HCT116 (cell line): Measurements from ENCODE around the gene MCTP2. TPM values are rescaled to one million over a fixed set of nuclear protein-coding genes. Genes with fewer than 3 reads are reported as not detected.

Experiments used
- ATAC-seq: fragments of 200-7000 bp; cut with Tn5 transposase; 2 replicates; pipeline ENCODE4 v1.9.1; 2020; ENCODE audit warnings: mild to moderate bottlenecking, moderate library complexity
- BruUV-seq: library from RNA; stranded (reverse); fragments of 400-500 nt; replicated peaks from 2 replicates; lab custom pipeline; 2021; lab: Mats Ljungman, UMichigan
- CTCF ChIA-PET: fragments of 300-600 bp; sonication (Branson Sonifier 250); formaldehyde crosslinking; loops from one replicate; lab custom pipeline; 2021; ENCODE audit warnings: antibody characterized with exemption; lab: Charles Lee
- POLR2A ChIA-PET: fragments of 300-600, 350-600 bp; sonication (Branson Sonifier 250); formaldehyde crosslinking; loops from one replicate; lab custom pipeline; 2021; ENCODE audit warnings: antibody characterized with exemption; lab: Charles Lee
- RAD21 ChIA-PET, 2 experiments: fragments of 300-600 bp; sonication (Branson Sonifier 250); formaldehyde crosslinking; loops; one replicate each; lab custom pipeline; 2023; ENCODE audit warnings: low total read pairs in 2 of 2; ENCODE audit not compliant: uncharacterized antibody in 2 of 2, unreplicated experiment in 2 of 2, low non-redundant PET in 1 of 2; lab: Charles Lee
- DNase-seq: peaks from one replicate; pipeline ENCODE4 v3.0.0-alpha.2; 2010; ENCODE audit warnings: low read depth, low spot score
- H2AFZ ChIP-seq: fragments of 200-600 bp; shearing (Covaris generic), sonication (generic); 2 replicates; pipeline ENCODE4 v1.6.1; 2017; ENCODE audit warnings: low read depth, mixed run types, mixed read lengths, antibody characterized with exemption, low read length; ENCODE audit not compliant: poor library complexity, severe bottlenecking
- H3K27ac ChIP-seq: 2 replicates; pipeline ENCODE4 v1.5.1; 2012; ENCODE audit warnings: low read depth, low read length
- H3K27me3 ChIP-seq: fragments of 200-600 bp; sonication (generic); 2 replicates; pipeline ENCODE4 v1.6.1; 2016; ENCODE audit warnings: mixed run types, low read length, mixed read lengths; ENCODE audit not compliant: insufficient read depth
- H3K36me3 ChIP-seq, 2 experiments: fragments of 200-500 bp in 1 of 2; fragments of 200-600 bp in 1 of 2; sonication (Bioruptor generic) in 1 of 2; sonication (generic) in 1 of 2; 2 replicates each; pipeline versions ENCODE4 v1.5.1 to v1.6.1; 2014 to 2016; ENCODE audit warnings: low read length in 2 of 2, inconsistent platforms in 1 of 2, mixed read lengths in 1 of 2, mixed run types in 1 of 2; ENCODE audit not compliant: insufficient read depth in 2 of 2, control insufficient read depth in 1 of 2
- H3K4me1 ChIP-seq, 2 experiments: fragments of 200-600 bp in 1 of 2; sonication (generic) in 1 of 2; 2 replicates each; pipeline versions ENCODE4 v1.5.1 to v1.6.1; 2012 to 2017; ENCODE audit warnings: low read length in 2 of 2, inconsistent platforms in 1 of 2, mild to moderate bottlenecking in 1 of 2, mixed read lengths in 1 of 2, mixed run types in 1 of 2, moderate library complexity in 1 of 2; ENCODE audit not compliant: insufficient read depth in 2 of 2, control insufficient read depth in 1 of 2
- H3K4me2 ChIP-seq: fragments of 200-600 bp; sonication (generic); 2 replicates; pipeline ENCODE4 v1.6.1; 2017; ENCODE audit warnings: mixed run types, low read length, mixed read lengths
- H3K4me3 ChIP-seq, 2 experiments: fragments of 200-600 bp in 1 of 2; sonication (generic) in 1 of 2; replicated peaks in 1 of 2; 2 replicates each; pipeline ENCODE4 v1.5.1; 2011 to 2016; ENCODE audit warnings: low read length in 2 of 2, control low read depth in 1 of 2, low read depth in 1 of 2, mild to moderate bottlenecking in 1 of 2, mixed read lengths in 1 of 2, mixed run types in 1 of 2
- H3K79me2 ChIP-seq: fragments of 200-600 bp; sonication (generic); 2 replicates; pipeline ENCODE4 v1.6.1; 2017; ENCODE audit warnings: mild to moderate bottlenecking, mixed run types, low read length, moderate library complexity, mixed read lengths; ENCODE audit not compliant: insufficient read depth
- H3K9ac ChIP-seq: fragments of 200-600 bp; sonication (generic); 2 replicates; pipeline ENCODE4 v1.6.1; 2016; ENCODE audit warnings: low read length, mixed read lengths
- H3K9me2 ChIP-seq: fragments of 200-600 bp; sonication (generic), shearing (Covaris generic); 2 replicates; pipeline ENCODE4 v1.6.1; 2017; ENCODE audit warnings: mixed run types, mild to moderate bottlenecking, moderate library complexity; ENCODE audit not compliant: insufficient read depth
- H3K9me3 ChIP-seq, 2 experiments: fragments of 200-500 bp in 1 of 2; fragments of 200-600 bp in 1 of 2; sonication (Bioruptor generic) in 1 of 2; sonication (generic) in 1 of 2; 2 replicates each; pipeline ENCODE4 v1.6.1; 2014 to 2017; ENCODE audit warnings: low read length in 2 of 2, mixed read lengths in 2 of 2, inconsistent platforms in 1 of 2, low read depth in 1 of 2, mild to moderate bottlenecking in 1 of 2, mixed run types in 1 of 2, moderate library complexity in 1 of 2; ENCODE audit not compliant: control insufficient read depth in 1 of 2, insufficient read depth in 1 of 2
- H4K20me1 ChIP-seq: fragments of 200-600 bp; sonication (generic), shearing (Covaris generic); 2 replicates; pipeline ENCODE4 v1.6.1; 2017; ENCODE audit warnings: mixed run types, mild to moderate bottlenecking, moderate library complexity; ENCODE audit not compliant: insufficient read depth
- CBX3 ChIP-seq: IDR thresholded peaks from 2 replicates; pipeline ENCODE4 v1.6.1; 2012; ENCODE audit warnings: low read depth
- CEBPB ChIP-seq: IDR thresholded peaks from 2 replicates; pipeline ENCODE4 v1.6.1; 2012; ENCODE audit warnings: low read depth
- EGR1 ChIP-seq: IDR thresholded peaks from 2 replicates; pipeline ENCODE4 v1.6.1; 2012; ENCODE audit warnings: low read depth
- ELF1 ChIP-seq: IDR thresholded peaks from 2 replicates; pipeline ENCODE4 v1.6.1; 2012; ENCODE audit warnings: low read depth, borderline replicate concordance
- EZH2 ChIP-seq: fragments of 200-600 bp; sonication (generic); IDR thresholded peaks from 2 replicates; pipeline ENCODE4 v1.6.1; 2017; ENCODE audit warnings: antibody characterized with exemption, mixed run types
- FOSL1 ChIP-seq: IDR thresholded peaks from 2 replicates; pipeline ENCODE4 v1.6.1; 2012; ENCODE audit warnings: low read depth
- JUND ChIP-seq: IDR thresholded peaks from 2 replicates; pipeline ENCODE4 v1.6.1; 2012
- POLR2AphosphoS5 ChIP-seq: IDR thresholded peaks from 2 replicates; pipeline ENCODE4 v1.6.1; 2011; ENCODE audit warnings: mild to moderate bottlenecking, low read depth, low read length, moderate library complexity
- RAD21 ChIP-seq: IDR thresholded peaks from 2 replicates; pipeline ENCODE4 v1.6.1; 2012; ENCODE audit warnings: low read depth, mild to moderate bottlenecking
- SIN3A ChIP-seq: IDR thresholded peaks from 2 replicates; pipeline ENCODE4 v1.6.1; 2012; ENCODE audit warnings: low read depth
- SP1 ChIP-seq: IDR thresholded peaks from 2 replicates; pipeline ENCODE4 v1.6.1; 2012; ENCODE audit warnings: low read depth
- SRF ChIP-seq: IDR thresholded peaks from 2 replicates; pipeline ENCODE4 v1.6.1; 2012; ENCODE audit warnings: low read depth
- TCF7L2 ChIP-seq: IDR thresholded peaks from 2 replicates; pipeline ENCODE4 v1.7.0; 2011; ENCODE audit warnings: borderline replicate concordance, inconsistent platforms; ENCODE audit not compliant: insufficient read depth, insufficient read length; ENCODE audit errors: extremely low read depth
- YY1 ChIP-seq: IDR thresholded peaks from 2 replicates; pipeline ENCODE4 v1.6.1; 2011; ENCODE audit warnings: low read length, low read depth, moderate library complexity, mild to moderate bottlenecking; ENCODE audit not compliant: insufficient replicate concordance; ENCODE audit errors: extremely low read depth
- ZFX ChIP-seq: fragments of 450-650 bp; IDR thresholded peaks from 2 replicates; pipeline ENCODE4 v1.6.1; 2017
- ZNF274 ChIP-seq: fragments of 200-500 bp; sonication (Bioruptor generic); IDR thresholded peaks from 2 replicates; pipeline ENCODE4 v1.6.1; 2014; ENCODE audit warnings: mild to moderate bottlenecking, low read depth, low read length, inconsistent platforms
- intact Hi-C: fragments of 100-400 bp; cut with micrococcal nuclease; formaldehyde crosslinking; loops from 2 replicates; pipeline ENCODE4 v1.10.0; 2022
- total RNA-seq: library from RNA; stranded (reverse); gene quantifications from one replicate; pipeline ENCODE4 v1.2.1, GENCODE V29; 2021; ENCODE audit not compliant: unreplicated experiment
- TF ChIP-seq, protein P1 (sequence below): IDR thresholded peaks from 2 replicates; pipeline ENCODE4 v1.6.1; 2012
- TF ChIP-seq, protein P2 (sequence below): IDR thresholded peaks from 2 replicates; pipeline ENCODE4 v1.6.1; 2012

MCTP2 gene
- total RNA-seq, 1 experiment from 2014 or later: 12.9 TPM

DNA sequence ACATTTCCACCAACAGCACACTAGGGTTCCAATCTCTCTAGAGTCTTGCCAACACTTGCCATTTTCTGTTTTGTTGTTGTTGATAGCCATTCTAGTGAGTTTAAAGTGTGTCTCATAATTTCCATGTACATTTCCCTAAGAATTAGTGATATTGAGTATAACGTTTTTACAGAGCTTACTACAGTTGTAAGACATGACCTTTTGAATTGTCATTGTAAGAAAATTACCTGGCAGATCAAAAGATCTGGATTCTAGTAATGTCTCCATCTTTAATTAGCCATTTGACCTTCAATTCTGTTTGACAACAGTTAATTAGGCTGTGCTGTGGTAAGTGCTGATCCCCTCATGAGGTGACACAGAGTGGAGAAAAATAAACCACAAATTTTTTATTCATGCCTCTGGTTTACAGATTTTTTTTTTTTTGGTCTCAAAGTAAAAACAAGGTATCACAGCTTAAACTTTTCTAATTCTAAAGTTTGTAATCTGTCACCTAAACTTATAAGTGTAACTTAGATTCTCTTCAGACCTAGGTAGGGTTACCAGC is 20.9 kb downstream of the MCTP2 start:
- CTCF ChIA-PET: no interaction called here
- no peaks in the 10 kb centered on the region for H4K20me1 ChIP-seq
- no peak overlapping the region for H3K4me2 ChIP-seq
- no peaks in the 10 kb centered on the region for H3K36me3 ChIP-seq
- RAD21 ChIA-PET: no interaction called here
- H3K9ac ChIP-seq: no peak overlapping the region
- no peak overlapping the region for H3K4me3 ChIP-seq
- H3K9me3 ChIP-seq: no peaks in the 10 kb centered on the region
- no peaks in the 10 kb centered on the region for H3K9me2 ChIP-seq
- intact Hi-C loops: no loop called here
- no peaks in the 10 kb centered on the region for H3K79me2 ChIP-seq
- BruUV-seq: no TSS peak
- ATAC-seq (no peak), DNase-seq (no peak)
- H2AFZ ChIP-seq: no peak overlapping the region
- POLR2A ChIA-PET: no interaction called here
- H3K27me3 ChIP-seq: no peaks in the 10 kb centered on the region
- H3K4me1 ChIP-seq: no peaks in the 10 kb centered on the region
- H3K27ac ChIP-seq: no peak overlapping the region
- TF ChIP-seq EZH2: no peak
- no peak for TF ChIP-seq POLR2AphosphoS5
- TF ChIP-seq, protein P1, sequence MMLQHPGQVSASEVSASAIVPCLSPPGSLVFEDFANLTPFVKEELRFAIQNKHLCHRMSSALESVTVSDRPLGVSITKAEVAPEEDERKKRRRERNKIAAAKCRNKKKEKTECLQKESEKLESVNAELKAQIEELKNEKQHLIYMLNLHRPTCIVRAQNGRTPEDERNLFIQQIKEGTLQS: no peak
- no peak for TF ChIP-seq ZNF274
- no peak for TF ChIP-seq TCF7L2
- TF ChIP-seq, protein P2, sequence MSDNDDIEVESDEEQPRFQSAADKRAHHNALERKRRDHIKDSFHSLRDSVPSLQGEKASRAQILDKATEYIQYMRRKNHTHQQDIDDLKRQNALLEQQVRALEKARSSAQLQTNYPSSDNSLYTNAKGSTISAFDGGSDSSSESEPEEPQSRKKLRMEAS: no peak

DNA sequence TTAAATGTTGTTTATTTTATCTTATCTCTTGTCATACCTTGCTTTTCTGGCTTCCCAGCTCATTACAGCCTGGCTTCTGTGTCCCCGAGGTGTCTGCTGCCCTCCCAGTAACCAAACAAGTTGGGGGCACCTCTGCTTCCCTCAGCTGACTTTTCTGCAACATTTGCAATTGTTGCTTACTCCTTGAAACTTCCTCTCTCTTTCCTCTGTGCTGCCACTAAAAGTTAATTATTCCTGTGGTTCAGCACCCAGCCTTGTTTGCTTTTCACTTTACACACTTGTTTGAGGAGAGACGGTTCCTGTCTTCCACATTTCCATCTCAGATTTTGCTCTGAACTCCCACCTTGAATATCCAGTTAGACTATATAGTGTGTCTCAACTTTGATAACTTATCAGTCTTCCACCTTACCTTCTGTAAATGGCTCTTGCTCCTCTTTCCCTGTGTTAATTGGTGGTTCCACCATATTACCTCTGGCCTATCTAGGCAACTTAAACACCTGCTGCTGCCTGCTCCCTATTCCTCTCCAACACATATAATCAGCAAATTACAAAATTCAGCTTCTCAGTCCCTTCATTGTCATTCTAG is 21.6 kb downstream of the MCTP2 start:
- DNase-seq: no peak
- H3K36me3 ChIP-seq: no peaks in the 10 kb centered on the region
- no peaks in the 10 kb centered on the region for H3K27me3 ChIP-seq
- CTCF ChIA-PET: no interaction called here
- RAD21 ChIA-PET: no interaction called here
- H3K9ac ChIP-seq: no peak overlapping the region
- no peaks in the 10 kb centered on the region for H3K79me2 ChIP-seq
- ATAC-seq: no peak
- H3K9me2 ChIP-seq: no peaks in the 10 kb centered on the region
- H3K4me1 ChIP-seq: no peaks in the 10 kb centered on the region
- no peak overlapping the region for H3K27ac ChIP-seq
- H3K4me3 ChIP-seq: no peak overlapping the region
- POLR2A ChIA-PET: no interaction called here
- H3K9me3 ChIP-seq: no peaks in the 10 kb centered on the region
- no TSS peak for BruUV-seq
- no peaks in the 10 kb centered on the region for H4K20me1 ChIP-seq
- intact Hi-C loops: no loop called here
- H3K4me2 ChIP-seq: no peak overlapping the region
- H2AFZ ChIP-seq: no peak overlapping the region
- no peak for TF ChIP-seq EGR1
- no peak for TF ChIP-seq SP1
- TF ChIP-seq CEBPB: no peak
- TF ChIP-seq TCF7L2: no peak
- TF ChIP-seq, protein P2: no peak
- no peak for TF ChIP-seq JUND
- TF ChIP-seq FOSL1: no peak
- TF ChIP-seq POLR2AphosphoS5: no peak
- TF ChIP-seq YY1: no peak
- TF ChIP-seq SIN3A: no peak
- TF ChIP-seq CBX3: no peak
- TF ChIP-seq ELF1: no peak
- TF ChIP-seq RAD21: no peak
- TF ChIP-seq ZFX: no peak
- no peak for TF ChIP-seq SRF
- TF ChIP-seq EZH2: no peak
- TF ChIP-seq, protein P1: no peak
